Natural killer cell (primary cell): Measurements from ENCODE around the gene PATJ. TPM values are rescaled to one million over a fixed set of nuclear protein-coding genes. Genes with fewer than 3 reads are reported as not detected.

Experiments used
- ATAC-seq, 3 donors: fragments of 150-1000 bp in 2 of 3; fragments of 200-7000 bp in 1 of 3; cut with Tn5 transposase; 1 replicate in 1 of 3; 2 replicates in 2 of 3; pipeline ENCODE4 v1.10.0; 2021; ENCODE audit warnings: mild to moderate bottlenecking in 2 of 3, moderate library complexity in 2 of 3
- DNase-seq, 2 donors: peaks; one replicate each; pipeline versions ENCODE4 v3.0.0 to v3.0.0-alpha.2; 2013 to 2021; ENCODE audit warnings: mixed read lengths in 1 of 2
- H3K27ac ChIP-seq: one replicate; pipeline ENCODE4 v1.5.1; 2013; ENCODE audit warnings: mild to moderate bottlenecking, low read length
- H3K27me3 ChIP-seq: one replicate; pipeline ENCODE4 v1.6.1; 2013; ENCODE audit warnings: low read length; ENCODE audit not compliant: control insufficient read depth, insufficient read depth
- H3K36me3 ChIP-seq: one replicate; pipeline ENCODE4 v1.6.1; 2013; ENCODE audit warnings: low read length; ENCODE audit not compliant: control insufficient read depth, insufficient read depth
- H3K4me1 ChIP-seq: one replicate; pipeline ENCODE4 v1.6.1; 2013; ENCODE audit warnings: low read length; ENCODE audit not compliant: control insufficient read depth, insufficient read depth
- H3K4me3 ChIP-seq: one replicate; pipeline ENCODE4 v1.5.1; 2013; ENCODE audit warnings: low read length
- H3K9me3 ChIP-seq: one replicate; pipeline ENCODE4 v1.6.1; 2013; ENCODE audit warnings: low read length; ENCODE audit not compliant: control insufficient read depth, insufficient read depth
- H3K27ac Mint-ChIP-seq, 2 donors: one replicate each; pipeline ENCODE4 v1.8.0; 2022; ENCODE audit warnings: mild to moderate bottlenecking in 2 of 2, mixed read lengths in 2 of 2, moderate library complexity in 1 of 2
- H3K27me3 Mint-ChIP-seq, 2 donors: one replicate each; pipeline ENCODE4 v1.8.0; 2022; ENCODE audit warnings: low read depth in 2 of 2, mixed read lengths in 2 of 2
- H3K36me3 Mint-ChIP-seq: one replicate; pipeline ENCODE4 v1.8.0; 2022; ENCODE audit warnings: mixed read lengths
- H3K4me1 Mint-ChIP-seq, 2 donors: one replicate each; pipeline ENCODE4 v1.8.0; 2022; ENCODE audit warnings: mixed read lengths in 2 of 2
- H3K4me3 Mint-ChIP-seq: one replicate; pipeline ENCODE4 v1.8.0; 2022; ENCODE audit warnings: mild to moderate bottlenecking, moderate library complexity, mixed read lengths
- H3K9me3 Mint-ChIP-seq, 2 donors: one replicate each; pipeline ENCODE4 v1.8.0; 2022; ENCODE audit warnings: mixed read lengths in 2 of 2
- WGBS: methylation state at CpG from one replicate; pipeline ENCODE4 v1.1.7; 2013; ENCODE audit warnings: missing lambda C conversion rate; ENCODE audit not compliant: insufficient coverage; 5-methylcytosine and 5-hydroxymethylcytosine counted together
- intact Hi-C: fragments of 100-400 bp; cut with micrococcal nuclease; formaldehyde crosslinking; loops from one replicate; pipeline ENCODE4 v1.14.2; 2022
- total RNA-seq, 4 donors: library from RNA; stranded (reverse); fragments of 120-200 nt in 1 of 4; gene quantifications; one replicate each; pipeline versions ENCODE4 v1.2.3 to v1.2.4, GENCODE V29; 2013 to 2022
- TF ChIP-seq, protein P1 (sequence below): fragments of 200-600 bp; IDR thresholded peaks from one replicate; pipeline ENCODE4 v1.8.0; 2022; ENCODE audit warnings: antibody characterized with exemption

Gene PATJ
- total RNA-seq, 3 donors from 2014 or later (not counting 1 experiment from before 2014, with no cell fraction given) = 15.0 to 18.5 (median 16.7) TPM

- intact Hi-C loops = no loop called here
- TF ChIP-seq, protein P1, sequence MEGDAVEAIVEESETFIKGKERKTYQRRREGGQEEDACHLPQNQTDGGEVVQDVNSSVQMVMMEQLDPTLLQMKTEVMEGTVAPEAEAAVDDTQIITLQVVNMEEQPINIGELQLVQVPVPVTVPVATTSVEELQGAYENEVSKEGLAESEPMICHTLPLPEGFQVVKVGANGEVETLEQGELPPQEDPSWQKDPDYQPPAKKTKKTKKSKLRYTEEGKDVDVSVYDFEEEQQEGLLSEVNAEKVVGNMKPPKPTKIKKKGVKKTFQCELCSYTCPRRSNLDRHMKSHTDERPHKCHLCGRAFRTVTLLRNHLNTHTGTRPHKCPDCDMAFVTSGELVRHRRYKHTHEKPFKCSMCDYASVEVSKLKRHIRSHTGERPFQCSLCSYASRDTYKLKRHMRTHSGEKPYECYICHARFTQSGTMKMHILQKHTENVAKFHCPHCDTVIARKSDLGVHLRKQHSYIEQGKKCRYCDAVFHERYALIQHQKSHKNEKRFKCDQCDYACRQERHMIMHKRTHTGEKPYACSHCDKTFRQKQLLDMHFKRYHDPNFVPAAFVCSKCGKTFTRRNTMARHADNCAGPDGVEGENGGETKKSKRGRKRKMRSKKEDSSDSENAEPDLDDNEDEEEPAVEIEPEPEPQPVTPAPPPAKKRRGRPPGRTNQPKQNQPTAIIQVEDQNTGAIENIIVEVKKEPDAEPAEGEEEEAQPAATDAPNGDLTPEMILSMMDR = no peak
- Histone ChIP-seq H3K4me1 (no peaks in the 10 kb centered on the region), H3K27ac (no peak overlapping the region), H3K27me3 (no peaks in the 10 kb centered on the region), H3K36me3 (no peaks in the 10 kb centered on the region), H3K9me3 (no peaks in the 10 kb centered on the region), H3K4me3 (no peak overlapping the region)
- no peaks in the 10 kb centered on the region for H3K9me3 Mint-ChIP-seq
- H3K27me3 Mint-ChIP-seq = no peaks in the 10 kb centered on the region
- H3K4me3 Mint-ChIP-seq = no peak overlapping the region
- no peaks in the 10 kb centered on the region for H3K36me3 Mint-ChIP-seq
- DNase-seq (no peak), ATAC-seq (no peak)
- H3K4me1 Mint-ChIP-seq = no peaks in the 10 kb centered on the region
- no peak overlapping the region for H3K27ac Mint-ChIP-seq
- 82% methylated on average over 3 of the region's 3 CpGs for whole genome bisulfite sequencing
Measured at GRCh38 chr1:61756773-61757172, 14.5 kb downstream of the PATJ start.

- TF ChIP-seq, protein P1 = no peak
- Mint-ChIP-seq H3K9me3 (no peaks in the 10 kb centered on the region), H3K36me3 (no peaks in the 10 kb centered on the region), H3K4me1 (no peaks in the 10 kb centered on the region), H3K27me3 (no peaks in the 10 kb centered on the region), H3K4me3 (no peak overlapping the region), H3K27ac (no peak overlapping the region)
- Histone ChIP-seq H3K27ac (no peak overlapping the region), H3K4me3 (no peak overlapping the region), H3K36me3 (no peaks in the 10 kb centered on the region), H3K27me3 (no peaks in the 10 kb centered on the region), H3K4me1 (no peaks in the 10 kb centered on the region), H3K9me3 (no peaks in the 10 kb centered on the region)
- DNase-seq (no peak), ATAC-seq (no peak)
- intact Hi-C loops = no loop called here
- 90% methylated on average over 2 of the region's 2 CpGs for WGBS
Measured at GRCh38 chr1:61757950-61758349, 15.7 kb downstream of the PATJ start.

GRCh38 chr1:61770131-61770530, 27.9 kb downstream of the PATJ start:
- H3K4me1 Mint-ChIP-seq = no peaks in the 10 kb centered on the region
- TF ChIP-seq, protein P1 = no peak
- H3K27ac Mint-ChIP-seq = no peak overlapping the region
- Histone ChIP-seq H3K4me1 (no peaks in the 10 kb centered on the region), H3K4me3 (no peak overlapping the region), H3K27ac (no peak overlapping the region), H3K27me3 (no peaks in the 10 kb centered on the region), H3K36me3 (peaks cover 2% of the 10 kb centered on the region), H3K9me3 (no peaks in the 10 kb centered on the region)
- H3K36me3 Mint-ChIP-seq = peaks cover 6% of the 10 kb centered on the region
- no peak for DNase-seq
- H3K4me3 Mint-ChIP-seq = no peak overlapping the region
- H3K27me3 Mint-ChIP-seq = no peaks in the 10 kb centered on the region
- no peaks in the 10 kb centered on the region for H3K9me3 Mint-ChIP-seq
- intact Hi-C loops = no loop called here
- WGBS = no CpG with 5 or more reads among the region's 1 CpG
- no peak for ATAC-seq

DNA sequence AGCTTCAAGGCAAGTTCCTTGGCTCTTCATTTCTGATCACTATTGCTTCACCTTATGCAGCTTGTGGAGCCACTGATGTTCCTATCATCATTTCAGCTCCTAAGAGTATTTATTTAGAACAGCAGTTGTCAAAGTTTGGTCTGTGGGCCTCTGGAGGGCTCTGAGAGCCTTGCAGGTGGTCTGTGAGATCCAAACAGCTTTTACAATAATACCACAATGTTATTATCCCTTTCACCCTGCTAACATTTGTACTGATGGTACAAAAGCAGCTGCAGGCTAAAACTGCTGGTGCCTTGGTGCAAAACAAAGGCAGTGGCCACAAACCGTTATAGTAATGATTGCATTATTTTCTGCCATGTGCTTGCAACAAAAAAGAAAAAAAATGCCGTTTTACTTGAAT, 33.8 kb downstream of the PATJ start:
- no peaks in the 10 kb centered on the region for H3K36me3 ChIP-seq
- no peaks in the 10 kb centered on the region for H3K27me3 ChIP-seq
- Mint-ChIP-seq H3K4me3 (no peak overlapping the region), H3K4me1 (peaks cover 0 to 5% of the 10 kb centered on the region in 2 donors), H3K9me3 (no peaks in the 10 kb centered on the region), H3K27me3 (no peaks in the 10 kb centered on the region), H3K27ac (no peak overlapping the region), H3K36me3 (no peaks in the 10 kb centered on the region)
- H3K4me1 ChIP-seq = no peaks in the 10 kb centered on the region
- 84% methylated on average over 2 of the region's 2 CpGs for WGBS
- no peak overlapping the region for H3K4me3 ChIP-seq
- intact Hi-C loops = no loop called here
- no peaks in the 10 kb centered on the region for H3K9me3 ChIP-seq
- ATAC-seq = no peak
- H3K27ac ChIP-seq = no peak overlapping the region
- TF ChIP-seq, protein P1 = no peak
- no peak for DNase-seq
